Peyer's patch (tissue), 4 donors: Measurements from ENCODE around the gene SERGEF. TPM values are rescaled to one million over a fixed set of nuclear protein-coding genes. Genes with fewer than 3 reads are reported as not detected.

Experiments used
- DNase-seq, 3 donors: peaks; one replicate each; pipeline ENCODE4 v3.0.0-alpha.2; 2017 to 2019
- H3K27ac ChIP-seq, 4 donors: fragments of 200-600 bp; sonication (generic); one replicate each; pipeline ENCODE4 v1.5.1; 2016 to 2019
- H3K27me3 ChIP-seq, 2 donors: fragments of 200-600 bp; sonication (generic); one replicate each; pipeline ENCODE4 v1.5.1; 2019
- H3K36me3 ChIP-seq, 3 donors: fragments of 200-600 bp; sonication (generic); one replicate each; pipeline ENCODE4 v1.5.1; 2016 to 2019
- H3K4me1 ChIP-seq, 4 donors: fragments of 200-600 bp; sonication (generic); one replicate each; pipeline ENCODE4 v1.5.1; 2016 to 2019
- H3K4me3 ChIP-seq, 4 donors: fragments of 200-600 bp; sonication (generic); 1 replicate in 3 of 4; 2 replicates in 1 of 4; pipeline ENCODE4 v1.5.1; 2016 to 2019; ENCODE audit warnings: mild to moderate bottlenecking in 1 of 4
- H3K9me3 ChIP-seq, 4 donors: fragments of 200-600 bp; sonication (generic); one replicate each; pipeline ENCODE4 v1.5.1; 2016 to 2019; ENCODE audit warnings: mild to moderate bottlenecking in 1 of 4
- CTCF ChIP-seq, 6 experiments: fragments of 450-650 bp in 4 of 6; fragments of 200-600 bp in 2 of 6; sonication (generic) in 1 of 6; IDR thresholded peaks; one replicate each; pipeline ENCODE4 v1.5.1; 2017 to 2019; ENCODE audit warnings: antibody characterized with exemption in 6 of 6, mild to moderate bottlenecking in 3 of 6, moderate library complexity in 1 of 6
- POLR2A ChIP-seq, 2 donors: fragments of 450-650 bp; IDR thresholded peaks; one replicate each; pipeline ENCODE4 v1.5.1; 2017; ENCODE audit warnings: antibody characterized with exemption in 2 of 2, mild to moderate bottlenecking in 2 of 2, moderate library complexity in 2 of 2
- total RNA-seq, 4 donors: library from RNA; depleted of rRNA; stranded (reverse); fragments of >200 nt; gene quantifications; one replicate each; pipeline ENCODE4 v1.1.0, GENCODE V29; 2016

SERGEF gene
- total RNA-seq, 4 donors from 2014 or later = 19.4 to 40.4 (median 27.7) TPM

DNA sequence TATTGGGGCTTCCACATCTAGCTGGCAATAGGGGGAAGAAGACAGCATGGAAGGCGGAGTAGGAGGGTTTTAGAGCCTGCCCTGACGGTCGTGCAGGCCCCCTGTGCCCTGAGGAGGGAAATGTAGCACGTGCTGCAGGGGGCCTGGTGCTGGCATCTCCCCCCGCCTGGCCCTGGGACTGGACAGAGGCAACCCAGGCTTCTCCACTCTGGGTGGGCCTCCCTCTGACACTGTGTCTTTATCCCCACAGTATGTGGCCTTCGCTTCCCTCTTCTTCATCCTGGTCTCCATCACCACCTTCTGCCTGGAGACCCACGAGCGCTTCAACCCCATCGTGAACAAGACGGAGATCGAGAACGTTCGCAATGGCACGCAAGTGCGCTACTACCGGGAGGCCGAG lies 241.4 kb downstream of the SERGEF start:
- Histone ChIP-seq H3K9me3 (no peaks in the 10 kb centered on the region), H3K4me1 (peaks cover 0 to 5% (median 2%) of the 10 kb centered on the region in 4 donors), H3K4me3 (no peak overlapping the region), H3K27ac (no peak overlapping the region), H3K27me3 (no peaks in the 10 kb centered on the region), H3K36me3 (no peaks in the 10 kb centered on the region)
- DNase-seq = peak in 1 of 3 donors; percentile 37
- TF ChIP-seq POLR2A (IDR thresholded peaks at IDR 0.05) (no peak), CTCF (IDR thresholded peaks at IDR 0.05) (no peak)

- no peaks in the 10 kb centered on the region for H3K27me3 ChIP-seq
- TF ChIP-seq CTCF (IDR thresholded peaks at IDR 0.05) = peak in 1 of 6 experiments; percentile 2
- TF ChIP-seq POLR2A (IDR thresholded peaks at IDR 0.05) = no peak
- no peak for DNase-seq
- H3K36me3 ChIP-seq = no peaks in the 10 kb centered on the region
- H3K4me1 ChIP-seq = peaks cover 0 to 5% (median 2%) of the 10 kb centered on the region in 4 donors
- H3K9me3 ChIP-seq = no peaks in the 10 kb centered on the region
- peak overlapping the region in 1 of 4 donors; percentile 53 for H3K27ac ChIP-seq
- no peak overlapping the region for H3K4me3 ChIP-seq
These were observed 241.9 kb downstream of the SERGEF start for GRCh38 chr11:17770917-17771316.

- no peaks in the 10 kb centered on the region for H3K9me3 ChIP-seq
- H3K4me3 ChIP-seq = no peak overlapping the region
- peaks cover 0 to 5% (median 2%) of the 10 kb centered on the region in 4 donors for H3K4me1 ChIP-seq
- TF ChIP-seq POLR2A (IDR thresholded peaks at IDR 0.05) (no peak), CTCF (IDR thresholded peaks at IDR 0.05) (peak in 4 of 6 experiments; percentile 20 to 72 (median 66))
- peak overlapping the region in 2 of 4 donors; percentile 8 to 53 for H3K27ac ChIP-seq
- peak in 2 of 3 donors; percentile 86 to 87 for DNase-seq
- H3K27me3 ChIP-seq = no peaks in the 10 kb centered on the region
- no peaks in the 10 kb centered on the region for H3K36me3 ChIP-seq
These were observed 242.7 kb downstream of the SERGEF start for GRCh38 chr11:17770048-17770652.

DNA sequence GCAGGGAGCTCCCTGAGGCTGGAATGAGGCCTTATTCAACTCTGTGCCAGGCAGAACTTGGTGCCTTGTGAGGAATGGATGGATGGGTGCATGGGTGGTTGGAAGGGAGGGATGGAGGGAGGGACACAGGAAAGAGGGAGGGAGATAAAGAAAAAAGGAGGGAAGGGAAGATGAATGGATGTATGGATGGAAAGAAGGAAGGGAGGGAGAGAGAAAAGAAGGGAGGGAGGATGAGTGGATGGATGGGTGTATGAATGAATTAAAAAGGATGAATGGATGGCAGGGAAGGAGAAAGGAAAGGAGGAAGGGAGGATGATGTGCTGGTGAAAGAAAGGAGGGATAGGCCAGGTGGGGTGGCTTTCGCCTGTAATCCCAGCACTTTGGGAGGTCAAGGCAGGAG lies 243.6 kb downstream of the SERGEF start:
- Histone ChIP-seq H3K27ac (no peak overlapping the region), H3K4me3 (no peak overlapping the region), H3K9me3 (no peaks in the 10 kb centered on the region), H3K4me1 (peaks cover 0 to 5% (median 2%) of the 10 kb centered on the region in 4 donors), H3K36me3 (no peaks in the 10 kb centered on the region), H3K27me3 (no peaks in the 10 kb centered on the region)
- no peak for TF ChIP-seq POLR2A (IDR thresholded peaks at IDR 0.05)
- TF ChIP-seq CTCF (IDR thresholded peaks at IDR 0.05) = no peak
- DNase-seq = no peak

GRCh38 chr11:17768547-17768946 lies 244.3 kb downstream of the SERGEF start:
- peaks cover 0 to 5% (median 2%) of the 10 kb centered on the region in 4 donors for H3K4me1 ChIP-seq

More at GRCh38 chr11:17768547-17768946, 244.3 kb downstream of the SERGEF start:
- no peak for TF ChIP-seq CTCF (IDR thresholded peaks at IDR 0.05)
- TF ChIP-seq POLR2A (IDR thresholded peaks at IDR 0.05) = no peak
- H3K27me3 ChIP-seq = no peaks in the 10 kb centered on the region
- H3K36me3 ChIP-seq = no peaks in the 10 kb centered on the region
- no peaks in the 10 kb centered on the region for H3K9me3 ChIP-seq
- no peak overlapping the region for H3K4me3 ChIP-seq
- DNase-seq = peak in 1 of 3 donors; percentile 29
- no peak overlapping the region for H3K27ac ChIP-seq
